Retinal pigment epithelial cell (primary cell): ENCODE data around the gene XRCC4.

Experiments used
- DNase-seq: peaks from one replicate; pipeline ENCODE4 v3.0.0-alpha.2; 2010; ENCODE audit warnings: low read depth
- H3K4me3 ChIP-seq: 2 replicates; pipeline ENCODE4 v1.5.1; 2011; ENCODE audit warnings: mild to moderate bottlenecking, low read length, control low read depth, moderate library complexity
- CTCF ChIP-seq: conservative IDR thresholded peaks from 2 replicates; pipeline ENCODE4 v1.5.1; 2011; ENCODE audit warnings: low read depth, low read length, control low read depth, inconsistent platforms

XRCC4 gene

GRCh38 chr5:83378624-83379289 lies 301.4 kb downstream of the XRCC4 start:
- no peak for TF ChIP-seq CTCF
- DNase-seq = no peak
- H3K4me3 ChIP-seq = no peak overlapping the region

GRCh38 chr5:83385812-83386211 lies 308.5 kb downstream of the XRCC4 start:
- TF ChIP-seq CTCF = no peak
- no peak for DNase-seq
- H3K4me3 ChIP-seq = no peak overlapping the region

- no peak overlapping the region for H3K4me3 ChIP-seq
- DNase-seq = no peak
- TF ChIP-seq CTCF = no peak
Observed at GRCh38 chr5:83387041-83387440, 309.7 kb downstream of the XRCC4 start.

GRCh38 chr5:83388608-83389007 lies 311.3 kb downstream of the XRCC4 start:
- no peak overlapping the region for H3K4me3 ChIP-seq
- DNase-seq = no peak
- TF ChIP-seq CTCF = no peak

GRCh38 chr5:83392766-83393503 lies 315.6 kb downstream of the XRCC4 start:
- H3K4me3 ChIP-seq = no peak overlapping the region
- no peak for TF ChIP-seq CTCF
- DNase-seq = no peak

- DNase-seq = no peak
- no peak overlapping the region for H3K4me3 ChIP-seq
- TF ChIP-seq CTCF = no peak
Observed at GRCh38 chr5:83393504-83393866, 316.1 kb downstream of the XRCC4 start.

GRCh38 chr5:83394190-83394589 lies 316.8 kb downstream of the XRCC4 start:
- no peak overlapping the region for H3K4me3 ChIP-seq
- DNase-seq = no peak
- no peak for TF ChIP-seq CTCF
